Keratinocyte (primary cell): ENCODE results near the gene CLPTM1L. TPM values are rescaled to one million over a fixed set of nuclear protein-coding genes. Genes with fewer than 3 reads are reported as not detected.

ENCODE experiments used
- DNase-seq: peaks from one replicate; pipeline ENCODE4 v3.0.0-alpha.2; 2011; ENCODE audit warnings: low read depth, missing footprints, low spot score
- FAIRE-seq: peaks from 2 replicates; lab custom pipeline; 2011; peaks lifted over from hg19 to GRCh38; lab: Jason Lieb, UNC
- H2AFZ ChIP-seq: 2 replicates; pipeline ENCODE4 v1.6.0; 2012; ENCODE audit warnings: low read length, control low read depth, inconsistent platforms; ENCODE audit not compliant: control insufficient read depth
- H3K27ac ChIP-seq: 2 replicates; pipeline ENCODE4 v1.5.1; 2011; ENCODE audit warnings: low read length; ENCODE audit not compliant: control insufficient read depth, insufficient read depth
- H3K27me3 ChIP-seq: 3 replicates; pipeline ENCODE4 v1.6.0; 2011; ENCODE audit warnings: low read length; ENCODE audit not compliant: control insufficient read depth, insufficient read depth; ENCODE audit errors: extremely low read depth
- H3K36me3 ChIP-seq, 2 experiments: 2 replicates in 1 of 2; 3 replicates in 1 of 2; pipeline ENCODE4 v1.5.1; 2011; ENCODE audit warnings: low read length in 2 of 2, mild to moderate bottlenecking in 1 of 2; ENCODE audit not compliant: control insufficient read depth in 2 of 2, insufficient read depth in 2 of 2; ENCODE audit errors: extremely low read depth in 1 of 2
- H3K4me1 ChIP-seq: 3 replicates; pipeline ENCODE4 v1.5.1; 2011; ENCODE audit warnings: low read length; ENCODE audit not compliant: control insufficient read depth, insufficient read depth; ENCODE audit errors: extremely low read depth
- H3K4me2 ChIP-seq: 3 replicates; pipeline ENCODE4 v1.6.0; 2011; ENCODE audit warnings: low read depth, low read length; ENCODE audit not compliant: control insufficient read depth, insufficient read depth; ENCODE audit errors: extremely low read depth
- H3K4me3 ChIP-seq, 3 experiments: fragments of 200-600 bp in 1 of 3; sonication (generic) in 1 of 3; 2 replicates in 2 of 3; 3 replicates in 1 of 3; pipeline ENCODE4 v1.5.1; 2011 to 2016; ENCODE audit warnings: low read length in 3 of 3, mild to moderate bottlenecking in 3 of 3, control low read depth in 2 of 3, inconsistent platforms in 1 of 3, low read depth in 1 of 3, mixed read lengths in 1 of 3, mixed run types in 1 of 3, moderate library complexity in 1 of 3; ENCODE audit not compliant: control insufficient read depth in 2 of 3, insufficient read depth in 2 of 3; ENCODE audit errors: extremely low read depth in 1 of 3
- H3K79me2 ChIP-seq: 2 replicates; pipeline ENCODE4 v1.6.0; 2012; ENCODE audit warnings: low read length; ENCODE audit not compliant: control insufficient read depth, insufficient read depth
- H3K9ac ChIP-seq: 3 replicates; pipeline ENCODE4 v1.6.0; 2011; ENCODE audit warnings: low read length; ENCODE audit not compliant: control insufficient read depth, insufficient read depth; ENCODE audit errors: extremely low read depth
- H3K9me1 ChIP-seq: 3 replicates; pipeline ENCODE4 v1.6.0; 2011; ENCODE audit warnings: low read length; ENCODE audit not compliant: control insufficient read depth, insufficient read depth; ENCODE audit errors: extremely low read depth
- H3K9me3 ChIP-seq: 2 replicates; pipeline ENCODE4 v1.5.1; 2012; ENCODE audit warnings: low read depth, low read length; ENCODE audit not compliant: control insufficient read depth
- H4K20me1 ChIP-seq: 3 replicates; pipeline ENCODE4 v1.6.0; 2011; ENCODE audit warnings: low read length; ENCODE audit not compliant: control insufficient read depth, insufficient read depth; ENCODE audit errors: extremely low read depth
- CTCF ChIP-seq, 3 experiments: IDR thresholded peaks in 1 of 3; conservative IDR thresholded peaks in 1 of 3; optimal IDR thresholded peaks in 1 of 3; 2 replicates in 2 of 3; 3 replicates in 1 of 3; pipeline versions ENCODE3 to v1.5.1; 2011; ENCODE audit warnings: low read length in 3 of 3, mild to moderate bottlenecking in 3 of 3, moderate library complexity in 2 of 3, control low read depth in 1 of 3, inconsistent platforms in 1 of 3; ENCODE audit not compliant: insufficient read depth in 2 of 3; ENCODE audit errors: extremely low read depth in 1 of 3
- EZH2 ChIP-seq: IDR thresholded peaks from one replicate; pipeline ENCODE4 v1.6.1; 2012; ENCODE audit warnings: inconsistent platforms, mild to moderate bottlenecking, low read length, moderate library complexity
- dilution Hi-C: fragments of 300-500 bp; cut with MboI; formaldehyde crosslinking; loops from one replicate; pipeline ENCODE4 v1.7.0; 2020; ENCODE audit warnings: low sequenced_read_pairs; ENCODE audit not compliant: extremely low pct_ligation_motif_present
- polyA plus RNA-seq, 5 experiments: library from polyadenylated mRNA; depleted of rRNA in 3 of 5; stranded (reverse) in 3 of 5; stranded (forward) in 1 of 5; unstranded in 1 of 5; fragments of >200 nt; gene quantifications; 1 replicate in 1 of 5; 2 replicates in 3 of 5; 3 replicates in 1 of 5; pipeline versions ENCODE4 v1.2.1 to v1.2.3, GENCODE V29; 2011 to 2012; ENCODE audit warnings: missing spikeins in 2 of 5, low read depth in 1 of 5, low replicate concordance in 1 of 5

Gene CLPTM1L
- polyA plus RNA-seq, 1 donor (not counting 4 experiments of a cell fraction or from before 2014, with no cell fraction given): 142 TPM

GRCh38 chr5:1315018-1315708 is 29.7 kb downstream of the CLPTM1L start:
- Histone ChIP-seq H4K20me1 (no peaks in the 10 kb centered on the region), H3K9me3 (peaks cover 7% of the 10 kb centered on the region), H3K27me3 (no peaks in the 10 kb centered on the region), H3K4me1 (peaks cover 19% of the 10 kb centered on the region), H2AFZ (no peak overlapping the region), H3K4me3 (no peak overlapping the region), H3K79me2 (no peaks in the 10 kb centered on the region), H3K9me1 (no peaks in the 10 kb centered on the region), H3K4me2 (peak overlapping the region; percentile 88), H3K36me3 (peaks cover 10 to 17% of the 10 kb centered on the region in 2 experiments), H3K27ac (no peak overlapping the region), H3K9ac (peak overlapping the region; percentile 42)
- FAIRE-seq (no peak), DNase-seq (no peak)
- dilution Hi-C loops: no loop called here
- TF ChIP-seq CTCF (optimal IDR thresholded peaks at IDR 0.05 in 1 of 3, IDR thresholded peaks at IDR 0.05 in 1 of 3, conservative IDR thresholded peaks at IDR 0.05 in 1 of 3; ENCODE audit: extremely low read depth in 1 of 3, insufficient read depth in 2 of 3, low read length in 3 of 3): no peak
- TF ChIP-seq EZH2: no peak

- Histone ChIP-seq H3K4me1 (peaks cover 19% of the 10 kb centered on the region), H3K27ac (no peak overlapping the region), H3K27me3 (no peaks in the 10 kb centered on the region), H4K20me1 (no peaks in the 10 kb centered on the region), H3K9me1 (no peaks in the 10 kb centered on the region), H3K4me3 (no peak overlapping the region), H3K79me2 (no peaks in the 10 kb centered on the region), H2AFZ (no peak overlapping the region), H3K9ac (no peak overlapping the region), H3K4me2 (no peak overlapping the region), H3K9me3 (peaks cover 8% of the 10 kb centered on the region), H3K36me3 (peaks cover 7 to 13% of the 10 kb centered on the region in 2 experiments)
- TF ChIP-seq EZH2 (no peak), CTCF (optimal IDR thresholded peaks at IDR 0.05 in 1 of 3, IDR thresholded peaks at IDR 0.05 in 1 of 3, conservative IDR thresholded peaks at IDR 0.05 in 1 of 3; ENCODE audit: extremely low read depth in 1 of 3, insufficient read depth in 2 of 3, low read length in 3 of 3) (no peak)
- no peak for FAIRE-seq
- DNase-seq: no peak
- dilution Hi-C loops: no loop called here
Observed at GRCh38 chr5:1314564-1314982, 30.3 kb downstream of the CLPTM1L start.
